Measurements from ENCODE around the gene CIB2. TPM values are rescaled to one million over a fixed set of nuclear protein-coding genes. Genes with fewer than 3 reads are reported as not detected.

The CIB2 gene
- total RNA-seq, 2 donors from 2014 or later: 40.6 to 41.7 TPM

DNA sequence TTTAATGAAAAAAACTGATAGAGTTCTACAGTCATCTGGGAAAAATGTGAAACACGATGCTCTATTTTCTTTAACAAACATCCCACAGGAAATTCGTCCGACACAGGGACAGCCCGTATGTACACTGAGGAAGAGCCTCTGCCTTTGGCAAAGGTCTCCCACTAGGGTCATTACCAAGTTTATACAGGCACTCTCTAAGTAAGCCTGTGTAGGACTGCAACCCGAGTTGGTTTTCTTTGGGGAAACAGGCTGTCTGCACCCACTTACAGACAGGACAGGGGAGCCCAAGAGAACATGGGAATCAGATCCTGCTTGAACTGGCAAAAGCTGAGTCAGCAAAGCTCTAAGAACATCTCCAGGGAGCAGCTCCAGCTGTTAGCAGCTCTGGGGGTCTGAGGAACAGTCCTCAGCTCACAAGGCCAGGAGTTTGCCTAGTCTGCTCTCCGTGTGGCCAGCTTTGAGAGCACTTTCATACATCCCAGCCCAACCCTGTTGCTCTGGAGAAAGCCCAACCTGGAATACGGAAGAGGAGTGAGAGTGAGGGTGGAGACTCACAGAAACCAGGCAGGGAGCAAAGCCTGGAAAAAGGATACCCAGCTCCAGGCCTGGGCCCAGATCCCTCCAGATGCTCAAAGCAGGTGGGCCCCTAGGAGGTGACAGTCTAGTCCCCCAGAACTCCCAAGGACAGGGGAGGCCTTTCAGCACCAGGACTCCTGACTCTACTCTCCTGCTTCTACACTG, 55.6 kb downstream of the CIB2 start:
- H3K27me3 Mint-ChIP-seq (ENCODE audit: insufficient read depth): no peaks in the 10 kb centered on the region
- Histone ChIP-seq H3K27ac (ENCODE audit: low read depth, low read length) (no peak overlapping the region), H3K36me3 (ENCODE audit: control insufficient read depth, insufficient read depth, low read length) (no peaks in the 10 kb centered on the region), H3K9me3 (ENCODE audit: control insufficient read depth, low read length) (no peaks in the 10 kb centered on the region), H3K27me3 (ENCODE audit: control insufficient read depth, insufficient read depth, low read length, poor library complexity, severe bottlenecking) (peaks cover 7% of the 10 kb centered on the region), H3K9ac (ENCODE audit: extremely low read depth, low read length, poor library complexity, severe bottlenecking) (no peak overlapping the region), H3K4me3 (ENCODE audit: low read length) (no peak overlapping the region), H3K4me1 (ENCODE audit: control insufficient read depth, insufficient read depth, low read length) (no peaks in the 10 kb centered on the region)
- TF ChIP-seq CTCF (conservative IDR thresholded peaks at IDR 0.05): no peak
- H3K9me3 Mint-ChIP-seq: no peaks in the 10 kb centered on the region
- H3K36me3 Mint-ChIP-seq (ENCODE audit: low read depth): no peaks in the 10 kb centered on the region
- no peak overlapping the region for H3K27ac Mint-ChIP-seq
- DNase-seq: peak; percentile 77
- H3K4me3 Mint-ChIP-seq: peak overlapping the region; percentile 80
- 67 to 77% methylated on average over 3 to 7 of the region's 7 CpGs for WGBS, 2 experiments (ENCODE audit: insufficient coverage in 1 of 2, insufficient read length in 1 of 2)
- peaks cover 11% of the 10 kb centered on the region for H3K4me1 Mint-ChIP-seq

DNA sequence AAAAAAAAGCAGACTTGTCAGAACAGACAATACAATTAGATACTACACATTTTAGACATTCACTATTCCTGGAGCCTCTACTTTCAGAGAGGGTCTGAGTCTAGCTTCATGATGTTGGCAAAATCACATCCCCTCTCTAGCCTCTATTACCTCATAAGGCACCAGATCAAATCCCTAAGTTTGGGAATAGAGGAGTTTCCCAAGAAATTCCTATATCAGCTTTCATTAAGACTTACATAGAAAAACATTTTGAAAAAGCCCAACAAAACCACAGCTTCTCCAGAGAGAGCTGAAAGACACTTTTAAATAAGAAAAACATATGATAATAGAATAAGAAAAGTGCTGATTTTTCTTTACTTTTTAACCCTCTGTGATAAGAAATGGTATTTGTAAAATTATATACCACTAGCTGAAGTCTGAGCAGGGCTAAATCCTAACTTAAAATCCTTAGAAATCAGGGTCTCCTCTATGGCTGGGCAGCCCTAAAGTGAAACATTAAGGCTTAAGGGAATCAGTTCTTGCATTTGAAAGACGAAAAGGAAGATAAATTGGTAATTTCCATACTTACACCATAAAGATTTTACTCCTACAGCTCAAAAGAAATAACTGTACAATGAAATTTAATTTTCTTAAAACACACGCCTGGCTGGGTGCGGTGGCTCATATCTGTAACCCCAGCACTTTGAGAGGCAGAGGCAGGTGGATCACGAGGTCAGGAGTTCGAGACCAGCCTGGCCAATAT, 58.0 kb downstream of the CIB2 start:
- Mint-ChIP-seq H3K9me3 (no peaks in the 10 kb centered on the region), H3K27me3 (ENCODE audit: insufficient read depth) (no peaks in the 10 kb centered on the region), H3K36me3 (ENCODE audit: low read depth) (no peaks in the 10 kb centered on the region), H3K4me1 (peaks cover 31% of the 10 kb centered on the region), H3K4me3 (no peak overlapping the region), H3K27ac (no peak overlapping the region)
- TF ChIP-seq CTCF (conservative IDR thresholded peaks at IDR 0.05): no peak
- Histone ChIP-seq H3K36me3 (ENCODE audit: control insufficient read depth, insufficient read depth, low read length) (no peaks in the 10 kb centered on the region), H3K4me1 (ENCODE audit: control insufficient read depth, insufficient read depth, low read length) (no peaks in the 10 kb centered on the region), H3K9me3 (ENCODE audit: control insufficient read depth, low read length) (no peaks in the 10 kb centered on the region), H3K27ac (ENCODE audit: low read depth, low read length) (no peak overlapping the region), H3K27me3 (ENCODE audit: control insufficient read depth, insufficient read depth, low read length, poor library complexity, severe bottlenecking) (peaks cover 5% of the 10 kb centered on the region), H3K9ac (ENCODE audit: extremely low read depth, low read length, poor library complexity, severe bottlenecking) (no peak overlapping the region), H3K4me3 (ENCODE audit: low read length) (no peak overlapping the region)
- WGBS, 2 experiments (ENCODE audit: insufficient coverage in 1 of 2, insufficient read length in 1 of 2): 88 to 94% methylated on average over 4 to 5 of the region's 5 CpGs
- DNase-seq: no peak

DNA sequence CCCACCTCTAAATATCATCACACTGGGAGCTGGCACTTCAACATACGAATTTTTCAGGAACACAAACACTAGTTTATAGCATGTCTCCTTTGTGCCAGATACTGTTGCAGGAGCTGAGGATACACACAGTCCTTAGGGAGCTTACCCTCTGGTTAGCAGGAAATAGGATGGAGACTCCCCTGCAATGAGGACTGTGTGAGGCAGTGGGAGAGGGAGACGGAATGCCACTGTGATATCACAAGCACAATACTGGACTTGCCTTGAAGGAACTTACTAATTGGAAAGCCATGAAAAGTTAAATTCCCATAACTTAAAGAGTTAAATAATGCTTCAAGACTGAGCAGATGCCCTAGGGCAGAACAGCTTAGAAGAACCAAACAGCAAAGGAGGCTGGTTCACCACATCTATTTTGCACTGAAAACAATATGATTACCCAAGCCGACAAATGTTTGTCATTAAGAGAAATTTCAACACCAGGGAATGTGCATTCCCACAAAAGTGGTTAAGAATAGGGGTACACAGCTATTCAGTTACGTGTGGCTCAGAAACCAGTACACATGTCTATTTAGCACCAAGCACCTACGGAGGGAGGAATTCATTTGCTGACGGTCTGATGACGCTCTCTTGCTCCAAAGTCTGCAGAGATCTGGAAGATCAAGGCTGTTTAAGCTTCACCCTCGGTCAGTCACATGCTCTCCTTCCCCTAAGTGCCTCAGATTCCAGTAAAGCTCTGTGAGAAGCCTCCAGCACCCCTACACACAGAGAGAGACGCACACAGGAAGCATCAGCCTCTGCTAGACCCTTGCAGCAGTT, 59.0 kb downstream of the CIB2 start:
- Histone ChIP-seq H3K9ac (ENCODE audit: extremely low read depth, low read length, poor library complexity, severe bottlenecking) (no peak overlapping the region), H3K27me3 (ENCODE audit: control insufficient read depth, insufficient read depth, low read length, poor library complexity, severe bottlenecking) (peaks cover 6% of the 10 kb centered on the region), H3K4me3 (ENCODE audit: low read length) (no peak overlapping the region), H3K4me1 (ENCODE audit: control insufficient read depth, insufficient read depth, low read length) (no peaks in the 10 kb centered on the region), H3K9me3 (ENCODE audit: control insufficient read depth, low read length) (no peaks in the 10 kb centered on the region), H3K27ac (ENCODE audit: low read depth, low read length) (no peak overlapping the region), H3K36me3 (ENCODE audit: control insufficient read depth, insufficient read depth, low read length) (no peaks in the 10 kb centered on the region)
- H3K36me3 Mint-ChIP-seq (ENCODE audit: low read depth): no peaks in the 10 kb centered on the region
- no peak for DNase-seq
- H3K27me3 Mint-ChIP-seq (ENCODE audit: insufficient read depth): peaks cover under 1% of the 10 kb centered on the region
- no peak overlapping the region for H3K27ac Mint-ChIP-seq
- H3K9me3 Mint-ChIP-seq: no peaks in the 10 kb centered on the region
- TF ChIP-seq CTCF (conservative IDR thresholded peaks at IDR 0.05): no peak
- no peak overlapping the region for H3K4me3 Mint-ChIP-seq
- peaks cover 35% of the 10 kb centered on the region for H3K4me1 Mint-ChIP-seq
- WGBS, 2 experiments (ENCODE audit: insufficient coverage in 1 of 2, insufficient read length in 1 of 2): 83 to 91% methylated on average over 7 to 9 of the region's 9 CpGs

Measured in endodermal cell (in vitro differentiated cells).